GM15510 (cell line): ENCODE data around the gene ARMCX2.
A peak's percentile ranks its signal among the peaks of the same experiment; 100 is the strongest.

Experiments used
- POLR2A ChIP-seq: IDR thresholded peaks from 3 replicates; pipeline ENCODE4 v1.6.1; 2011; ENCODE audit warnings: borderline replicate concordance; ENCODE audit not compliant: insufficient read length; ENCODE audit errors: extremely low read depth

The ARMCX2 gene

DNA sequence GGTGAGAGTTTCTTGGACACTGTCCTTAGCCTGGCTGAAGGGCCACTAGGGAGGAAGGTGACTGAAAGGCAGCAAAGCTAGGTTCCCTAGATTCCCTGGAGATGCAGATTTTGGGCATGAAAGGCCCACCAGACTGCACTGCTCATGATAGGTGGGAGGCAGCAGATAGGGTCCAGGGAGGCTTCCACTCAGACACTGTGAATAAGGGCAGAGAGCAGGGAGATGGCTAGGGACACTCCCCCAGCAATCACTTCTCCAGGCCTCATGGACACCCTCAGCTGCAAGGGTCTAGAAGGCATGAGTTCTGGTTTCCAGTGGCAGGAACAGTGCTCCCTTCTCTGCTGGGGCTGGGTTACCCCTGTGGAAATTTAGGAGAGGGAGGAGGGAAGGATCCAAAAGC lies 20.1 kb downstream of the ARMCX2 start:
- no peak for TF ChIP-seq POLR2A

GRCh38 chrX:101619364-101619763 lies 40.3 kb downstream of the ARMCX2 start:
- no peak for TF ChIP-seq POLR2A

DNA sequence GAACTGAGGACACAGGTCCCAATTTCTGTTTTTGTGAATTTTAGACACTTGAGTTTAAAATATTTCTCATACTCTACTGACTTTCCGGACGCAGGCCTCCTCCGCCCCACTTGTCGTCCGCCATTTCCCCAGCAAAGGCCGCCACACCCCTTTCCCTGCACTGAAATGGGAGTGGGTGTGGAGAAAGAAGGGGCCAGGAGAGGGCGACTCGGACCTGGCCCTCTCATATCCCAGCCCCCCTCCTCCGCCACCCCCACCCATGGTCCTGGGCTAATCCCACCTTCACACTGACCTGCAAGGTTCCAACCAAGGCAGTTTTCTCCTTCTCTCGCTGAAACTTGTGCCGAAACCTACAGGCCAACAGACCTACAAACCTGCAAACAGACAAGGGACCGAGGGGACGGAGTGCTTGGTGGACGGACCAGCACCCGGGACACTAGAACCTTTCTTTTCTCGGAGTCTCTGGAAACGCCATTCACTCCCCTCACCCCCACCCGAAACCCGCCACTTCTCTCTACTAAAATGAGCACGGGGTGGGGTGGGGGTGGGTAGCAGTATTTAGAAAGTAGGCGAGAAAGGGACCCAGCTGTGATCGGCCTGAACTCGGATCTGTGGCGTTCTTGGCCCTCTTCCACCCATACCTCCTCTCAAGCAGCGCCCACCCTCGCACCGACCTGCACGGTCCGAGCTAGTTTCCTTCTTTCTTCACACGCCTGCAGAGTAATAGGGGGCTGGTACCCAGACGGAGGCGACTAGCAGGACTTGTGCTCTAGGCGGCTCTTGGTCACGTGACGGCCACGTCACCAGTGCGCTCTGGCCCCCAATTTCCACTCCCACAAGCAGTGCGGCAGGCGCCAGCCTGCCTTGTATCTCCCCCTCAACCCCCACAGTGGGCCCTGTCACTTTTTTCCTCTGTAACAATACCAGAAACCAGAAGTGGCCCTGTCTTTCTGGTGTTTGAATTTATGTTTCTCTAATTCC lies 42.1 kb downstream of the ARMCX2 start, which contains the start of gene ARMCX6:
ARMCX6 (minus strand) TSS at position 790 of the 981 bp plus-strand sequence. CDS start 1,380 bp downstream, outside the sequence.
- TF ChIP-seq POLR2A = peak; percentile 55

DNA sequence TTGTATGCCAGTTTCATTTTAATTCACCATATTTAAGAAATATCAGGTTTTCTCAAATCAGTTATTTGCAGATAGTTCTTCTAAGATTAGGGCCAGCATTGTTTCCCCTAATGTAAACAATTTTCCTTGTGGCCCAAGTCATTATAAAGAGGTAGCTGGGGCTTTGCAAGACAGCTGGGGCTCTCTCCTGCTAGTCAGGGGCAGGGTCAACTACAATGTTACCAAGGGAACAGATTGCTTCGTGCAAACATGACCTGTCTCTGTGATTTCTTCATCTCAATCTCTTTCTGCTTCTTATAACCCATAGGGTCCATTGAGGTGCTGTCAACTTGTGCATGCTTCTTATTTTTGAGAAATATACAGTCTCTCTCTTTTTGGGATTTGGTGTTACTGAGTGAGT lies 53.9 kb downstream of the ARMCX2 start:
- TF ChIP-seq POLR2A = no peak
